ENCODE data around the gene FBXW2.

The FBXW2 gene

GRCh38 chr9:120742951-120743416, 50.2 kb downstream of the FBXW2 start:
- Histone ChIP-seq H3K4me3 (ENCODE audit: low read length, poor library complexity, severe bottlenecking) (no peak overlapping the region), H3K9me3 (ENCODE audit: insufficient read depth, low read depth, low read length) (no peaks in the 10 kb centered on the region), H3K79me2 (ENCODE audit: insufficient read depth, low read length) (no peaks in the 10 kb centered on the region), H4K20me1 (ENCODE audit: insufficient read depth, low read length, poor library complexity, severe bottlenecking) (no peaks in the 10 kb centered on the region), H3K27me3 (ENCODE audit: insufficient read depth, low read length, poor library complexity, severe bottlenecking) (no peaks in the 10 kb centered on the region), H3F3A (ENCODE audit: low read depth) (no peaks in the 10 kb centered on the region), H3K9ac (ENCODE audit: low read depth, low read length, poor library complexity, severe bottlenecking) (no peak overlapping the region), H3K4me2 (ENCODE audit: low read depth, low read length, poor library complexity, severe bottlenecking) (no peak overlapping the region), H3K4me1 (ENCODE audit: insufficient read depth, low read length, poor library complexity, severe bottlenecking) (no peaks in the 10 kb centered on the region), H3K9me2 (replicated peaks; ENCODE audit: low read depth, low read length) (no peaks in the 10 kb centered on the region), H2AFZ (ENCODE audit: low read length) (no peak overlapping the region), H3K36me3 (ENCODE audit: insufficient read depth, low read length) (no peaks in the 10 kb centered on the region)
- peak; percentile 87 for TF ChIP-seq CTCF (conservative IDR thresholded peaks at IDR 0.05; ENCODE audit: low read length)
- TF ChIP-seq EZH2phosphoT487 (IDR thresholded peaks at IDR 0.05; ENCODE audit: borderline replicate concordance), result no peak

- H3K79me2 ChIP-seq (ENCODE audit: insufficient read depth, low read length), result no peaks in the 10 kb centered on the region
- no peaks in the 10 kb centered on the region for H3K27me3 ChIP-seq (ENCODE audit: insufficient read depth, low read length, poor library complexity, severe bottlenecking)
- H3K4me3 ChIP-seq (ENCODE audit: low read length, poor library complexity, severe bottlenecking), result no peak overlapping the region
- no peaks in the 10 kb centered on the region for H3K9me3 ChIP-seq (ENCODE audit: insufficient read depth, low read depth, low read length)
- H3K36me3 ChIP-seq (ENCODE audit: insufficient read depth, low read length), result no peaks in the 10 kb centered on the region
- no peak overlapping the region for H3K4me2 ChIP-seq (ENCODE audit: low read depth, low read length, poor library complexity, severe bottlenecking)
- TF ChIP-seq CTCF (conservative IDR thresholded peaks at IDR 0.05; ENCODE audit: low read length), result no peak
- no peak for TF ChIP-seq EZH2phosphoT487 (IDR thresholded peaks at IDR 0.05; ENCODE audit: borderline replicate concordance)
- no peak overlapping the region for H3K9ac ChIP-seq (ENCODE audit: low read depth, low read length, poor library complexity, severe bottlenecking)
- no peaks in the 10 kb centered on the region for H3K9me2 ChIP-seq (replicated peaks; ENCODE audit: low read depth, low read length)
- no peaks in the 10 kb centered on the region for H3F3A ChIP-seq (ENCODE audit: low read depth)
- no peaks in the 10 kb centered on the region for H3K4me1 ChIP-seq (ENCODE audit: insufficient read depth, low read length, poor library complexity, severe bottlenecking)
- no peak overlapping the region for H2AFZ ChIP-seq (ENCODE audit: low read length)
- no peaks in the 10 kb centered on the region for H4K20me1 ChIP-seq (ENCODE audit: insufficient read depth, low read length, poor library complexity, severe bottlenecking)
Observed at GRCh38 chr9:120741701-120742100, 51.5 kb downstream of the FBXW2 start.

- no peaks in the 10 kb centered on the region for H3K4me1 ChIP-seq (ENCODE audit: insufficient read depth, low read length, poor library complexity, severe bottlenecking)
Observed at GRCh38 chr9:120741191-120741590, 52.0 kb downstream of the FBXW2 start.

More at GRCh38 chr9:120741191-120741590, 52.0 kb downstream of the FBXW2 start:
- Histone ChIP-seq H3F3A (ENCODE audit: low read depth) (no peaks in the 10 kb centered on the region), H2AFZ (ENCODE audit: low read length) (no peak overlapping the region), H3K9ac (ENCODE audit: low read depth, low read length, poor library complexity, severe bottlenecking) (no peak overlapping the region), H3K9me3 (ENCODE audit: insufficient read depth, low read depth, low read length) (no peaks in the 10 kb centered on the region), H3K36me3 (ENCODE audit: insufficient read depth, low read length) (no peaks in the 10 kb centered on the region), H4K20me1 (ENCODE audit: insufficient read depth, low read length, poor library complexity, severe bottlenecking) (no peaks in the 10 kb centered on the region), H3K79me2 (ENCODE audit: insufficient read depth, low read length) (no peaks in the 10 kb centered on the region), H3K4me2 (ENCODE audit: low read depth, low read length, poor library complexity, severe bottlenecking) (no peak overlapping the region), H3K9me2 (replicated peaks; ENCODE audit: low read depth, low read length) (no peaks in the 10 kb centered on the region), H3K4me3 (ENCODE audit: low read length, poor library complexity, severe bottlenecking) (no peak overlapping the region), H3K27me3 (ENCODE audit: insufficient read depth, low read length, poor library complexity, severe bottlenecking) (no peaks in the 10 kb centered on the region)
- TF ChIP-seq EZH2phosphoT487 (IDR thresholded peaks at IDR 0.05; ENCODE audit: borderline replicate concordance) (no peak), CTCF (conservative IDR thresholded peaks at IDR 0.05; ENCODE audit: low read length) (no peak)

Data from Loucy (cell line).